NCI-H82 treated with DMSO at 0.1 percent for 48 hours (cell line): Measurements from ENCODE around the gene SCGB1D1.

Source experiments
- DNase-seq: peaks from one replicate; lab custom pipeline; 2025; ENCODE audit not compliant: unreplicated experiment; lab: John Stamatoyannopoulos, UW

The SCGB1D1 gene

DNA sequence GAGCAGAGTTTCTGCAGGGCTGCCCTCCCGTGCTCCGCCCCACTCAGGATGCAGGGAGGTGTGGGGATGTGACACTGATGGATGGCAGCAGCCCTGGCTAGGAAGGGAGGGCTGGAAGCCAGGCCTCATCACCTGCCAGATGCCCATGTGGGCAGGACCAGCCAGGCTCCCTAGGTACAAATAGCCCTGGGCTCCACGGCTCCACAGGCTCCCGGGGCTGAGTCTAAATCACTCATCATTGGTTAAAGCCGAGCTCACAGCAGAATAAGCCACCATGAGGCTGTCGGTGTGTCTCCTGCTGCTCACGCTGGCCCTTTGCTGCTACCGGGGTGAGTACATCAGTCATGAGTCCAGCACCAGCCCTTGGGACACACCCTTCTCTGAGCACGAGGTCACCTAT, at the start of gene SCGB1D1:
Gene SCGB1D1 (plus strand): TSS at position 206 of the 400 bp plus-strand sequence. CDS start 69 bp downstream, at position 275.
- DNase-seq: no peak

GRCh38 chr11:62140304-62141110, 49.5 kb upstream of the SCGB1D1 start:
- no peak for DNase-seq

- DNase-seq: no peak
These were observed 48.6 kb upstream of the SCGB1D1 start for GRCh38 chr11:62141111-62142042.

- no peak for DNase-seq
These were observed 48.0 kb upstream of the SCGB1D1 start for GRCh38 chr11:62142043-62142375.

DNA sequence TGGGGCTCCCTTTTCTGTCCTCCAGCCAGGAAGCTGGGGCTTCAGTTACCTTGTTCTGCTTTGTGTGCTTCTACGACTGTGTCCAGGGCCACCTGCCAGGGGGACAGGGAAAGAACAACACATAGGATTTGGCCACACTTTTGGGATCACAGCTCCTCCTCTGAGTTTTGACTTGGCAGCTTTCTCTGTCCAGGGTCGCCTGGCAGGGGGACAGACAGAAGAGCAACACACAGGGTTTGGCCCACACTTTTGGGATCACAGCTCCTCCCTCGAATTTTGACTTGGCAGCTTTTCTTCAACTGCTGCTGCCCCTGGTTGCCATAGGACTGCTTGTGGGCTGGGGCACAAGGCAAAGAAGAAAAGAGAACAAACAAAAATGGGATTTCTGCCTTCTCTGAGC, 47.1 kb upstream of the SCGB1D1 start:
- DNase-seq: no peak

DNA sequence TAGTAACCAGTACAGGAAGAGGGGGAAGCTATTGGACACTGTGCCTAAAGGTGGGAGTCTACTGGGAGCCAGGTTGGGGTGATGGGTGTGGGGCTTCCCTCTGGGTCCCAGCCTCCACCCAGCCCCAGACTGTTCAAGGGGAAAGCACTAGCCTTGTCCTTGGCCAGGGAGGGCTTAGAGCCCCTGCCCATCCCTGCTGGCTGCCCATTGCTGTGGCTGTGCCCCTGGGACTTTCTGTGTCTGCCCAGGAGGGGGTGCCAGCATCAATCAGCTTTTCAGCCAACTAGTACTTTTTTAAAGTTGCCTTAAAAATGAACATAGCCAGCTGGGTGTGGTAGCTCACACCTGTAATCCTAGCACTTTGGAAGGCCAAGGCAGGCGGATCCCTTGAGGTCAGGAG, 46.3 kb upstream of the SCGB1D1 start:
- DNase-seq: no peak

DNA sequence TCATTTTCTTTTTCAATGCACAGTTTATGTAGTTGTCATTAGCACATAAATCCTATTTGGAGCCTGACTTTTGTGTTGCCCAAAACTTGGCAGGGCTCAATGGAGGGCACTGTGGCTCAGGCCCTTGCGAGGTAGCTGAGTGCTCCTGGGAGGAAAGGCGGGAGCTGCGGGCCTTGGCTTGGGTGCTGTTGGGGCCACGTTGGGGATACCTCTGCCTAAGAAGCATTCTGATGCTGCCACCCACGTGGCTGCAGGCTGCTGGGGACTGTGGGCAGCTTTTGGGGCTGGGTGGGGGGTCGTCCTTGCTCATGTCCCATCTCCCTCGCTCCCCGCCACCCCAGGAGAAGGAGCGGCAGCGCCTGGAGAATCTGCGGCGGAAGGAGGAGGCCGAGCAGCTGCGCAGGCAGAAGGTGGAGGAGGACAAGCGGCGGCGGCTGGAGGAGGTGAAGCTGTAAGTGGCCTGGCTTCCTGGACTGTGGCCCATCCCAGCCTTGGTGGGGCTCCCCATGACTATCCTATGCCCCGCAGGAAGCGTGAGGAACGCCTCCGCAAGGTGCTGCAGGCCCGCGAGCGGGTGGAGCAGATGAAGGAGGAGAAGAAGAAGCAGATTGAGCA, 45.3 kb upstream of the SCGB1D1 start:
- DNase-seq: no peak

DNA sequence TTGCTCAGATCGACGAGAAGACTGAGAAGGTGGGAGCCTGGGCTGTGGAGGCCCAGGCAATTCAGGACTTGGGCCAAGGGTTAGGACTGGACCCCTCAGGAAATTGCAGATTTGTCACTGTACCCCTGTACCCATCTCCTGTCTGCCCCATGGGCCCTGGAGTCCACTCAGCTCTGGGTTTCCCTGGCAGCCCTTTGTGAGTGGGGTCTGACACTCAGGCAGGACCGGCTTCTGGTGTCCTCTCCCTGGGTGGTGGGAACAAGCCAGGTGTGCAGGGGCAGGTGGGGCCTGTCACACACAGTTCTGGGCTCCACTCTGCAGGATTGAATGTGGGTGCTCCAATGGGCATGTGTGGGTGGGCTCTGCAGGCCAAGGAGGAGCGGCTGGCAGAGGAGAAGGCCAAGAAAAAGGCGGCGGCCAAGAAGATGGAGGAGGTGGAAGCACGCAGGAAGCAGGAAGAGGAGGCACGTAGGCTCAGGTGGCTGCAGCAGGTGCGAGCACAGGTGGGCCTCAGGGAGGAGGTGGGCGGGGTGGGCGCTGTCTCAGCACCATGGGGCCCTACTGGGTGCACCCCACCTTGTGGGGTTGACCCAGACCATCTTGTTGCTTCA, 44.6 kb upstream of the SCGB1D1 start:
- no peak for DNase-seq

- DNase-seq: no peak
These were observed 43.4 kb upstream of the SCGB1D1 start for GRCh38 chr11:62146476-62147200.

GRCh38 chr11:62147545-62147944, 42.5 kb upstream of the SCGB1D1 start:
- DNase-seq: no peak

GRCh38 chr11:62148271-62148980, 41.6 kb upstream of the SCGB1D1 start:
- DNase-seq: no peak

- no peak for DNase-seq
These were observed 39.8 kb upstream of the SCGB1D1 start for GRCh38 chr11:62149986-62150886.

- DNase-seq: peak; percentile 33
These were observed 38.9 kb upstream of the SCGB1D1 start for GRCh38 chr11:62150887-62151736.

DNA sequence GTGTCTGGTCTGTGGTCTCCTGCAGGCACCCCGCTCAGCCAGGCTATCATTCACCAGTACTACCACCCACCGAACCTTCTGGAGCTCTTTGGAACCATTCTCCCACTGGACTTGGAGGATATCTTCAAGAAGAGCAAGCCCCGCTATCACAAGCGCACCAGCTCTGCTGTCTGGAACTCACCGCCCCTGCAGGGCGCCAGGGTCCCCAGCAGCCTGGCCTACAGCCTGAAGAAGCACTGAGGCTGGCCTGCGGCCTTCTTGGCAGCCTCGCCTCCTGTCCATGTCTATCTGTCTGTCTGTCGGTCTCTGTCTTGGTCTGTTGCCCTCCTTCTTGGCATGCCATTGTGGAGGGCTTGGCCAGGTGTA, 38.3 kb upstream of the SCGB1D1 start:
- no peak for DNase-seq

DNA sequence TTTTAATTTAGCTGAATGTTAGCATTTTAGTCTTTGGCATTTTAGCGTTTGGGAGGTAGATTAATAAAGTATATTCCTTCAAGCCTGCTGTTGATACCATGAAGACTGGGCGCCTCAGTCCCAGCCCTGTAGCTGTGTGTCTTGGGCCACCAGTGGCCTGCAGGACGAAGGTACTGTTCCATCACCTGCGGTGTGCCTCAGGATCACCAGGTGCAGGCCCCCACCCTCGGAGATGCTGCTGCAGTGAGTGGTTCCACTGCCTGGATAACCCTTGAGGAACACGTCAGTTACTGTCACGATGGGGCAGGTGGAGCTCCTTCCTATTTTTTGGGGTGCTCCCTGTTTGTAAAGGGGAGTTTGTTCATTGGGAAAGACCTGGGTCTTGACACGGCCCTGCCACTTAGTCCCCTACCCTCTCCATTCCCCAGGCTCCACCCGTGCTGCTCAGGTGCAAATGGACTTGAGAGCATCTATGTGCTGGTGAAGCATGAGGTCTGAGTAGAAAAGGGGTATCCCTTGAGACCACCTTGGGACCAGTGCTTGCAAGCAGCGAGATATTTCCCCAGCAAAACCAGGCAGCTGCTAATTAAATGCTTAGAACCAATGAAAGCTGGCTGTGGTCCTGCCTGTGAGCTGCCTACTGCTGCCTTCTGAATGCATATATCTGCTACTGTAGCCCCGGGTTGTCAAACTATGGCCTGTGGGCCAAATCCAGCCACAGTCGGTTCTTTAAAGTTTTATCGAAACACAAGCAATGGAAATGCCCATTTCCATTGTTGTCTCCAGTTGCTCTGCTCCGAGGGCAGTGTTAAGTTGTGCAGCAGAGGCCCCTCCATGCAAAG, 37.5 kb upstream of the SCGB1D1 start:
- DNase-seq: no peak

DNA sequence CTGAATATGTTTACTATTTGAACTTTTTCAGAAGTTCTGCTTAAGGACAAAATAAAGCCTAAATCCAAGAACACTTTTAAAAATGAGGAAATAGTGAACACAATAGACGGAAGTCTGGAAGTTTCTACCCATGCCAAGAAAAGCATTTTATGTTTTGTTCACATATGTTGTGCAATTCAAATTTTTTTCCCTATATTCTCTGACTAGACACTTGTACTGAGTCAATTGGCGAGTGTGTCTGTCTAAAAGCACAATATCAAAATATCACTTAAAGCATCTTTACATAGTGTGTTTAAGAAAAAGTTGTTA, 37.0 kb upstream of the SCGB1D1 start:
- no peak for DNase-seq

GRCh38 chr11:62153617-62154016, 36.4 kb upstream of the SCGB1D1 start:
- DNase-seq: no peak
